ENCODE data around the gene MAMLD1.
"Not testable (repeated sequence)": the region's sequence is repeated elsewhere in the genome, so short reads cannot be mapped to it uniquely, and the experiment has no call there.

The MAMLD1 gene, protein sequence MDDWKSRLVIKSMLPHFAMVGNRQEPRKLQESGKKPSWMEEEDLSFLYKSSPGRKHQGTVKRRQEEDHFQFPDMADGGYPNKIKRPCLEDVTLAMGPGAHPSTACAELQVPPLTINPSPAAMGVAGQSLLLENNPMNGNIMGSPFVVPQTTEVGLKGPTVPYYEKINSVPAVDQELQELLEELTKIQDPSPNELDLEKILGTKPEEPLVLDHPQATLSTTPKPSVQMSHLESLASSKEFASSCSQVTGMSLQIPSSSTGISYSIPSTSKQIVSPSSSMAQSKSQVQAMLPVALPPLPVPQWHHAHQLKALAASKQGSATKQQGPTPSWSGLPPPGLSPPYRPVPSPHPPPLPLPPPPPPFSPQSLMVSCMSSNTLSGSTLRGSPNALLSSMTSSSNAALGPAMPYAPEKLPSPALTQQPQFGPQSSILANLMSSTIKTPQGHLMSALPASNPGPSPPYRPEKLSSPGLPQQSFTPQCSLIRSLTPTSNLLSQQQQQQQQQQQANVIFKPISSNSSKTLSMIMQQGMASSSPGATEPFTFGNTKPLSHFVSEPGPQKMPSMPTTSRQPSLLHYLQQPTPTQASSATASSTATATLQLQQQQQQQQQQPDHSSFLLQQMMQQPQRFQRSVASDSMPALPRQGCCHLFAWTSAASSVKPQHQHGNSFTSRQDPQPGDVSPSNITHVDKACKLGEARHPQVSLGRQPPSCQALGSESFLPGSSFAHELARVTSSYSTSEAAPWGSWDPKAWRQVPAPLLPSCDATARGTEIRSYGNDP

GRCh38 chrX:150362599-150363481, at the start of gene MAMLD1:
TSS of gene MAMLD1 (plus strand) at chrX:150363317. CDS start at chrX:150445517, 82,200 bp downstream.
- DNase-seq: peak; percentile 69

GRCh38 chrX:150313514-150313913, 49.6 kb upstream of the MAMLD1 start:
- DNase-seq: no peak

- no peak for DNase-seq
Measured at GRCh38 chrX:150314186-150314585, 48.9 kb upstream of the MAMLD1 start.

- no peak for DNase-seq
Measured at GRCh38 chrX:150316564-150316963, 46.6 kb upstream of the MAMLD1 start.

GRCh38 chrX:150323020-150323419, 40.1 kb upstream of the MAMLD1 start:
- no peak for DNase-seq

DNA sequence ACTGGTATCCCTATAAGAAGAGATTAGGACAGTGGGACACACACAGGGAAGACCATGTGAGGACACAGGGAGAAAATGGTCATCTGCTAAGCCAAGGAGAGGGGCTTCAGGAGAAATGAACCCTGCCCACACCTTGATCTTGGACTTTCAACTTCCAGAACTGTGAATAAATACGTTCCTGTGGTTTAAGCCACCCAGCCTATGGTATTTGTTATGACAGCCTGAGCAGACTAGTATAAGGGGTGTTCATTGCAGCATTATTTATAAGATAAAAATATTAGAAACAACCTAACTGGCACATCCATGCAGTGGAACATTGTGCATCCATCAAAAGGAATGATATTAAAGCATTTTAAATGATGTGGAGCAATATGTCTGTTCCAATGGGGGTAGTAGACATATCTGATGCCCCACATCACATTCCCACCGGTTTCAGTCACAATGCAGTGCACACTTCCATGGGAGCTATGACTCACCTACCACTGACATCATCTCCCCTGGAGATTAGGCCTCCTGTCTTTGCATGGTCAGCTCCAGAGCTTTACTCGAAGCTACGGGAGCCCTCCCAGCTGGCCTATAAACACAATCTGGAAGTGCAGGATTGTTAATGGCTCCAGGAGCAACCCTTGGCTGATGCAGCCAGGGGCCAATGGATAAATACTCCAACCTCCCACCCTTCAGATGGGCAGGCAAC, 38.9 kb upstream of the MAMLD1 start:
- no peak for DNase-seq

DNA sequence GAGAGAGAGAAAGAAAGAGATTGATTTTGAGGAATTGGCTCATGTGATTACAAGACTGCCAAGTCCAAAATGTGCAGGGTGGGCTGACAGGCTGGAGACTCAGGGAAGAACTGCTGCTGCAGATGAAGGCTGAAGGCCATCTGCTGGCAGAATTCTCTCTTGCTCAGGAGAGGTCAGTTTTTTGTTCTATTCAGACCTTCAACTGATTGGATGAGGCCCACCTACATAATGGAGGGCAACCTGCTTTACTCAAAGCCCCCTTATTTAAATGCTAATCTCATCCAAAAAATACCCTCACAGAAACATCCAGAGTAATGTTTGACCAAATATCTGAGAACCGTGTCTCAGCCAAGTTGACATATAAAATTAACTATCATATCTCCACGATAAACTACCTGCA, 38.2 kb upstream of the MAMLD1 start:
- DNase-seq: no peak

DNA sequence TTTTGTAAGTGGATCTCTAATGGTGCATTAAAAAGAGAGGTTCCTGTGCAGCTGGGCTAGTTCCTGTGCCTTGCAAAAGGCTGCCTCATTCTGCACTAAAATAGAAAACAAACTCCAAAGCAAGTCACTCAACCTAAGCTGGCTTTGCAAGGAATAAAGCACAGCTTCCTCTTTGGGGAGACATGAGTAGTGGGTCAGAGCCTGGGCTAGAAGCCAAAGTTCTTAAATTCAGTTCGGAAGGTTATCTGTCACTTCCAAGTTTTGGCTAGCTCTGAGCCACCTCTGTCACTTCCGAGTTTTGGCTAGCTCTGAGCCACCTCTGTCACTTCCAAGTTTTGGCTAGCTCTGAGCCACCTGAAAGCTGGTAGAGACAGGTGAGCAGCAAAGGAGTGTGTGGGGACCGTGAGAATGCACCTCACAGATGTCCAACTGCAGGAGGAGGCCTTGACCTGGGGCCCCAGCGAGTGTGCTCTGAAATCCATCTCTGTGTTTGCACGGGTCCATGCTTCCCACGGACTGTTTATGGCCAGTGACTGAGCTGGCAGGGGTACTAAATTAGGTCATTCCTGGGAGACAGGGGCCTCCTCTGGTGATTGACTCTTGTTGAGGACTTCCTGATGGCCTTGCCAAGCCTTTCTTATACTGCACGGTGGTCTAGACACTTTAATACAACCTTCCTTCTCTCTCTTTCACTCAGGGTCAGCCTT, 36.4 kb upstream of the MAMLD1 start:
- no peak for DNase-seq

DNA sequence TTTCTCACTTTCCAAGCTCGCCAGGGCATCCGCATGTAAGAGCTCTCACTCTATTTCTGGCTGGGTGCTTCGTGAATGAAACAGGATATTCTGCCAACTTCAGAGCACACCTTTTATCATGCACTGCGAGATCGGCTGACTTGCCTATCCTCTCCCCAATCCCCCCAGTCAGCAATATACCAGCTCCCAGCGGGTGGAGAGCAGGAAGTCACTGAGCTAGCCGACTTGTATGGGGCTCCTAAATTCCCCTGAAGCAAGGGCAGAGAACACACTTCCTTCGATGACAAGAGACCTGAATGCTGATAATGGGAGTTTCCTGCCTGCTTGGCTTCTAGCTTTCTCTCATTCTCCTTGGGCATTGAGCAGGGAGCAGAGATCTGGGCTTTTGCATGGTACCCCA, 33.8 kb upstream of the MAMLD1 start:
- DNase-seq: no peak

DNA sequence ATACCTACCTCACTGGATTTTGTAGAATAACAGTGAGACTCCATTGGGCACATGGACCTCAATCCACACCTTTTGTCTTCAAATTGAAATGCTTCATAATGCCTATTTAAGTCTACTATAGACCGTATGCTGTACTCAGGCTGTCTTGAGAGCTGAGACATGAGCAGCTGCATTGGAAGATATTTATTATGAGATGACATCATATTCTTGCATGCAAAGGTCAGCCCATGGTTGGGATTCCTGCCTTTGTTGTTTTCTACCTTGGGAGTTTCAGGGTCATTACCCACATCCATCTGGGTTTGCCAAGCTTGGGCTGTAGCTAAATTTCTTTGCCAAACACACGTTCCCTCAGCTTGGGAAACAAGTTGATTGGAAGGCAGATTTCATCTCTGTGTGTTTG, 33.2 kb upstream of the MAMLD1 start:
- no peak for DNase-seq

DNA sequence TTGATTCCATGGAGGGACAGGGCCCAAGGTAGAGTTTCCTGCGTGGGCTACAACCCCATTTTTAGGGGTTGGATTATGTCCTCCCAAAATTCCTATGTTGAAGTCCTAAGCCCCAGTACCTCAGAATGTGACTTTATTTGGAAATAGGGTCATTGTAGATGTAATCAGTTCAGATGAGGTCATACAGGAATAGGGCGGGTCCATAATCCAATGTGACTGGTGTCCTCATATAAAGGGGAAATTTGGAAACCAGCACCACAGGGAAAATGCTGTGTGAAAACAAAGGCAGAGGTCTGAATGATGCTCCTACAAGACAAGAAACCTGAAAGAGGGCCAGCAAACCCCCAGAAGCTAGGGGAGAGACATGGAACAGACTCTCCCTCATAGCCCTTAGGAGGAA, 31.1 kb upstream of the MAMLD1 start:
- DNase-seq: no peak

GRCh38 chrX:150334100-150334499, 29.0 kb upstream of the MAMLD1 start:
- DNase-seq: no peak

DNA sequence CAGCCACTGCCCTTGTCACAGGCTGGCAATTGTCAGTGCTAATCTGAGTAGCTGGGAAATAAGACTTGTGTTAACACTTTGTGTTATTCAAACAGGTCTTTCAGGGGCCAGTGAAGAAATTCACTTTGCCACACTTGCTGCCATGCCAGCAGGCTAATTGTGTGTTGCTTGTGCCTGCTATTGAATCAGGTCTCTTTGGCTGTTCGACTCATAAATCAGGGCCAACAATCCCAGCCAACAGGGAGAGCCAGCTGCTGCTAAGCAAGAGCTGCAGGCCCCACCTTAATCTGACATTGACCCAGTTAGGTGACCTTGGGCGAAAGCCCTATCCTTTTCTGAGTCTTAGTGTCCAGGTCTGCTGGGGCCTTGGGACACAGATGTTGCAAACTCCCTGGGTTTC, 28.1 kb upstream of the MAMLD1 start:
- no peak for DNase-seq

- no peak for DNase-seq
Measured at GRCh38 chrX:150337026-150337425, 26.1 kb upstream of the MAMLD1 start.

GRCh38 chrX:150337536-150337935, 25.6 kb upstream of the MAMLD1 start:
- DNase-seq: no peak

- DNase-seq: no peak
Measured at GRCh38 chrX:150338615-150339014, 24.5 kb upstream of the MAMLD1 start.

- no peak for DNase-seq
Measured at GRCh38 chrX:150339736-150340135, 23.4 kb upstream of the MAMLD1 start.

- not testable (repeated sequence) for DNase-seq
Measured at GRCh38 chrX:150340326-150340725, 22.8 kb upstream of the MAMLD1 start.

- no peak for DNase-seq
Measured at GRCh38 chrX:150347471-150347870, 15.6 kb upstream of the MAMLD1 start.

GRCh38 chrX:150348365-150348764, 14.8 kb upstream of the MAMLD1 start:
- DNase-seq: no peak

- DNase-seq: no peak
Measured at GRCh38 chrX:150352114-150352513, 11.0 kb upstream of the MAMLD1 start.

DNA sequence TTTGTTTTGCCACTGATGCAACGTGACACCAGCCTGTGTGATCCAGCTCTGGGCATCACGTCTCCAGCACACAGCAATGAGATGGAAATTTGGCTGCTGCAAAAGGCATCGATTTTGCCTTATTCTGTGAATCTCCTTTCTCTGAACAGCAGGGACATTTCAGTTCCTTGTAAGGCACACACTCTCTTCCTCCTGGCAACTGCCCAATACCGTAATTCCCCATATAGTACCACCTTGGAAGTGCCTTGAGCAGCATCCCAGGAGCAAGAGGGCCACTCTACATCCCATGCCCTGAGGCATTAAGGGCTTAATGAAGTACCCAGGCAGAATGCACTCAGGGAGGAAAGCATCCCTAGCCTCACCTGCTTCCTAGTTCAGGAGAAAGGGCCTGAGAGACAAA, 10.5 kb upstream of the MAMLD1 start:
- no peak for DNase-seq
